Adrenal gland (tissue), 12 donors: Measurements from ENCODE around the gene EMID1. TPM values are rescaled to one million over a fixed set of nuclear protein-coding genes. Genes with fewer than 3 reads are reported as not detected.
A peak's percentile ranks its signal among the peaks of the same experiment; 100 is the strongest.

Experiments
- DNase-seq, 7 donors: peaks; one replicate each; pipeline ENCODE4 v3.0.0-alpha.2; 2019 to 2020
- H3K27ac ChIP-seq, 5 donors: fragments of 200-600 bp; sonication (generic) in 4 of 5; 1 replicate in 3 of 5; 2 replicates in 2 of 5; pipeline versions ENCODE4 v1.5.1 to v1.8.0; 2016 to 2020; ENCODE audit warnings: mild to moderate bottlenecking in 1 of 5
- H3K27me3 ChIP-seq: fragments of 200-600 bp; 2 replicates; pipeline ENCODE4 v1.8.0; 2021
- H3K36me3 ChIP-seq, 2 donors: fragments of 200-600 bp; replicated peaks in 1 of 2; 1 replicate in 1 of 2; 2 replicates in 1 of 2; pipeline versions ENCODE4 v1.5.1 to v1.8.0; 2018 to 2022
- H3K4me1 ChIP-seq, 2 donors: fragments of 200-600 bp; replicated peaks in 1 of 2; 1 replicate in 1 of 2; 2 replicates in 1 of 2; pipeline versions ENCODE4 v1.5.1 to v1.8.0; 2018 to 2021
- H3K4me3 ChIP-seq, 4 donors: fragments of 200-600 bp; sonication (generic) in 3 of 4; one replicate each; pipeline ENCODE4 v1.5.1; 2016 to 2018
- H3K9me3 ChIP-seq, 3 donors: fragments of 200-600 bp; sonication (generic) in 1 of 3; replicated peaks in 1 of 3; 1 replicate in 2 of 3; 2 replicates in 1 of 3; pipeline versions ENCODE4 v1.5.1 to v1.8.0; 2016 to 2021
- POLR2A ChIP-seq, 2 donors: fragments of 450-650 bp; IDR thresholded peaks; one replicate each; pipeline ENCODE4 v1.6.1; 2017; ENCODE audit warnings: antibody characterized with exemption in 2 of 2, mild to moderate bottlenecking in 2 of 2, moderate library complexity in 1 of 2
- WGBS, 4 donors: extraction: QIAGEN DNeasy Blood & Tissue Kit in 2 of 4; methylation state at CpG; one replicate each; pipeline versions ENCODE4 v1.1.5 to v1.1.7; 2013 to 2017; 5-methylcytosine and 5-hydroxymethylcytosine counted together
- intact Hi-C, 2 donors: fragments of 100-400 bp; cut with DNase I; formaldehyde crosslinking; loops; one replicate each; pipeline versions ENCODE4 v1.14.1 to v1.15.0; 2022 to 2023
- polyA plus RNA-seq, 3 donors: library from polyadenylated mRNA; stranded (reverse); fragments of 200-250 nt in 2 of 3; fragments of 350-450 nt in 1 of 3; fragmentation: Illumina TruSeq in 1 of 3; extraction: RNeasy Lipid Tissue Mini Kit (QIAGEN cat#74804) in 1 of 3; gene quantifications; one replicate each; pipeline ENCODE4 v1.2.3, GENCODE V29; 2013 to 2014
- total RNA-seq, 9 donors: library from RNA; depleted of rRNA in 4 of 9; stranded (reverse); fragments of >200 nt in 4 of 9; fragments of 120-200 nt in 1 of 9; fragmentation: NEBNext Ultra II Directional in 1 of 9; extraction: Animal tissue kit (Norgen Biotek cat#: 25700) in 1 of 9; gene quantifications; one replicate each; pipeline versions ENCODE4 v1.1.0 to v1.2.4, GENCODE V29; 2013 to 2023
- TF ChIP-seq, protein P1 (sequence below), 6 experiments: fragments of 450-650 bp in 4 of 6; fragments of 200-600 bp in 2 of 6; sonication (generic) in 1 of 6; IDR thresholded peaks; 1 replicate in 5 of 6; 2 replicates in 1 of 6; pipeline versions ENCODE4 v1.5.1 to v1.8.0; 2016 to 2021; ENCODE audit warnings: antibody characterized with exemption in 6 of 6, mild to moderate bottlenecking in 2 of 6, moderate library complexity in 1 of 6
- donor health status: healthy with polysubstance abuse.
- donor health status: Bipolar disorder and iron deficiency.
- donor health status: DM: yes; HTN: yes; CAD: no.
- donor health status: DM: no; HTN: no; CAD: no.
- donor health status: DM: no; HTN: no; CAD: no.
- donor health status: DM: yes; HTN: yes; CAD: no.

EMID1 gene
- total and polyA plus RNA-seq, 12 donors, result 2.5 to 70.9 (median 38.7) TPM

DNA sequence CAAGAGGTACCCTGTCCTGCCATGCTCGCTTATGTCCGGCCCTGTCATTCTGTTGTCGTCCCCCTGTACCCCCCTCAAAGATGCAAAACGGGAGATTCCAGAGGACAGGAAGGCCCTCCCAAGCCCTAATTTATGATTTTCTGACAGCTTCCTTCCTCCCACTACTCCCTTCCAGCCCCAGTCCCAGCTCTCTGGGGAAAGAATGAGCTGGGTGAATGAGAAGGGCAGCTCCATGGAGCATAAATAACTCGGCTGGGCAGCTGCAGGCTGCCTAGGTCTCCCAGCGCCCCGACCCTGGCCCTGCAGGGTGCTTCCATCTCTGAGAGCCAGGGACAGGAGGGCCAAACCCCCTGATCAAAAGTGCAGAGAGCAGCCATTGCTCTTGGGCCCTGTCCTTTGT, 3.9 kb upstream of the EMID1 start:
- 59 to 68% (median 65%) methylated on average over 6 to 7 of the region's 7 CpGs for WGBS, 4 donors
- Histone ChIP-seq H3K9me3 (no peaks in the 10 kb centered on the region), H3K27me3 (no peaks in the 10 kb centered on the region), H3K4me3 (no peak overlapping the region), H3K27ac (peak overlapping the region in 4 of 5 donors; percentile 20 to 77 (median 52)), H3K36me3 (no peaks in the 10 kb centered on the region), H3K4me1 (peaks cover 0 to 9% of the 10 kb centered on the region in 2 donors)
- peak in 1 of 7 donors; percentile 9 for DNase-seq
- intact Hi-C loops, result no loop called here
- TF ChIP-seq, protein P1, sequence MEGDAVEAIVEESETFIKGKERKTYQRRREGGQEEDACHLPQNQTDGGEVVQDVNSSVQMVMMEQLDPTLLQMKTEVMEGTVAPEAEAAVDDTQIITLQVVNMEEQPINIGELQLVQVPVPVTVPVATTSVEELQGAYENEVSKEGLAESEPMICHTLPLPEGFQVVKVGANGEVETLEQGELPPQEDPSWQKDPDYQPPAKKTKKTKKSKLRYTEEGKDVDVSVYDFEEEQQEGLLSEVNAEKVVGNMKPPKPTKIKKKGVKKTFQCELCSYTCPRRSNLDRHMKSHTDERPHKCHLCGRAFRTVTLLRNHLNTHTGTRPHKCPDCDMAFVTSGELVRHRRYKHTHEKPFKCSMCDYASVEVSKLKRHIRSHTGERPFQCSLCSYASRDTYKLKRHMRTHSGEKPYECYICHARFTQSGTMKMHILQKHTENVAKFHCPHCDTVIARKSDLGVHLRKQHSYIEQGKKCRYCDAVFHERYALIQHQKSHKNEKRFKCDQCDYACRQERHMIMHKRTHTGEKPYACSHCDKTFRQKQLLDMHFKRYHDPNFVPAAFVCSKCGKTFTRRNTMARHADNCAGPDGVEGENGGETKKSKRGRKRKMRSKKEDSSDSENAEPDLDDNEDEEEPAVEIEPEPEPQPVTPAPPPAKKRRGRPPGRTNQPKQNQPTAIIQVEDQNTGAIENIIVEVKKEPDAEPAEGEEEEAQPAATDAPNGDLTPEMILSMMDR (IDR thresholded peaks at IDR 0.05), result no peak
- no peak for TF ChIP-seq POLR2A (IDR thresholded peaks at IDR 0.05)

DNA sequence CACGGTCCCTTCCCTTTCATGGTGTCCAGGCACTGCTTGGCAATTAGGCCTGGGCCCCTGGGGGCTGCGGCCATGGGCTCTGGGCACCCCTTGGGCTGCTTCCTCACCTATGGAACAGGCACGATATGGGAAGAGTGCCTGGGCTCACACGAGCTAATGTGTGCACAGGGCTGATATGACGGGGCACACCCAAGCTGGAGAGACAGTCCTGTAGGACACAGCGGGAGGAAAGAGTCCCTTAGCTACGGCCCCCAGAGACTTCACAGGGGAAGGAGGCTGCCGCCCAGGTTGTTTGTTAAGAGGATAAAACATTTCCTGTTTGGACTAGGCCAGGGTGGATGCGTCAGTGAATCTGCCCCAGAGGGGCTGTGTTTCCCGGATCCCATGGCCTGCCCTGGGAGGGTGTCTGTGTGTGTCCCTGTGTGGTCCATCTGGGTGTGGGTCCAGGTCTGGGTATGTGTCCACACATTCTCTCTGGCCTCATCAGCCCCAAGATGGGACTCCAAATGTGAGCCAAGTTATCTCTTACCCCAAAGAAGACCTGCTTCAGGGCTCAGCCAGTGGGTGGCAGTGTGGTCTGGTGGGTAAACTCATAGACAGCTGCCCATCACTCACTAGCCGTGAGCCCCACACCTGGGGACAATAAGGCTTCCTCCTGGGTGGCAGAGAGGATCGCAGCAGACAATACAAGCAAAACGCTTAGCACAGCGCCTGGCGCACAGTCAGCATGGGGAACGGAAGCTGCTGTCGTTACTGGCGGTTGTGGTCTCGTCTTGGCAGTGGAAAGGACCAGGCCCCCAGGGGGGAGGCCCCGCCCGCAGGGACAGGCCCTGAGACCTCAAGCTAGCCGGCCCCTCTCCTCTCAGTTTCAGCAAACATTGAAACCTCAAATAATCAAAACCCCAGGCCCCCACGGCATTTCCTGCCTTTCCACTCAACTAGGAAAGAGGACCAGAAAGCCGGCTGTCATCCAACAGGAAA, 3.2 kb upstream of the EMID1 start:
- intact Hi-C loops, result no loop called here
- no peaks in the 10 kb centered on the region for H3K9me3 ChIP-seq
- peaks cover 0 to 13% of the 10 kb centered on the region in 2 donors for H3K4me1 ChIP-seq
- DNase-seq, result peak in 4 of 7 donors; percentile 53 to 72 (median 56)
- no peaks in the 10 kb centered on the region for H3K27me3 ChIP-seq
- 39 to 58% (median 44%) methylated on average over 3 to 24 of the region's 24 CpGs for WGBS, 4 donors
- peak overlapping the region in 4 of 5 donors; percentile 20 to 77 (median 52) for H3K27ac ChIP-seq
- H3K36me3 ChIP-seq, result no peaks in the 10 kb centered on the region
- no peak overlapping the region for H3K4me3 ChIP-seq
- TF ChIP-seq POLR2A (IDR thresholded peaks at IDR 0.05), result no peak
- TF ChIP-seq, protein P1 (IDR thresholded peaks at IDR 0.05), result peak in 5 of 6 experiments; percentile 23 to 42 (median 40)

DNA sequence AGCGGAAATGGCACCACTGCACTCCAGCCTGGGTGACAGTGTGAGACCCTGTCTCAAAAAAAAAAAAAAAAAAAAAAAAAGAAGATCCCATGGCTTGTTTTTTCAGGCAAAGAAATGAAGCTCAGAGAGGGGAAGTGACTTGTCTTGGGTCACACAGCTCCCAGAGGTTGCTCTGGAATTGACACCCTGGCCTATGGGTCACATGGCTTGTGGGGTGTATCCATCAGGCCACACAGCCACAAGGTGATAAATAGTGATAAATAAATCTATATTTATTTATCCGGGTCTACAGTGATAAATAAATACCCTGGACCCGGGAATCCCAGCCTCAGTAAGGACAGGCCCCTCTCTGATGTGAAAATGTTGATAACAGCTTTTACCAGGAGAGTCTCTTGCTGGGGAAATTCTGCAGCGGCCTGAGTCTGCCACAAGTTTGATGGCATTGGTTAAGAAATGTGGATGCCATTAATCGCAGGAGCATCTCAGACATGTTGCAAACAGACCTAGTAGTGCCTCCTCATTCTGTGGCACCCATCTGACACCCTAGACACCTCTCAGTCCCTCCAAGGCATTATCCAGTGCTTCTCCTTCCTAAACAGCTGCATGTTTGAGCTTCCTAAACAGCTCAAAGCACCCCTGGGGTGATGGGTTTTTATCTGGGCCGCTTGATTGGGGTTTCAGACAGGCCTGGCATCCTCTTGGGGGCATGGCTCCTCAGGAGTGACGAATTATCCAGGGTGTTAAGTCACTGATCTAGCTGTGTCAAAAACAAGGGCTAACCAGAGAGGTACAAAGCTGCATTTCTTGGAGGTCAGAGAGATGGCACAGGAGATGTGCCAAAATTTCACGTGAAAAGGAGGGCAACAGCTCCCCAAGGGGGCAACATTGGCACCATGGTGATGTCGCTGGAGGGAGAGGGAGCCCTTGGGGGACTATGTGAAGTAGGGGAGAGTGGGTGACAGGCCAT, 1.9 kb upstream of the EMID1 start:
- 69 to 84% (median 76%) methylated on average over 9 of the region's 9 CpGs for WGBS, 4 donors
- Histone ChIP-seq H3K27me3 (no peaks in the 10 kb centered on the region), H3K27ac (peak overlapping the region in 1 of 5 donors; percentile 53), H3K4me1 (peaks cover 3 to 19% of the 10 kb centered on the region in 2 donors), H3K9me3 (no peaks in the 10 kb centered on the region), H3K36me3 (no peaks in the 10 kb centered on the region), H3K4me3 (no peak overlapping the region)
- no peak for TF ChIP-seq POLR2A (IDR thresholded peaks at IDR 0.05)
- TF ChIP-seq, protein P1 (IDR thresholded peaks at IDR 0.05), result no peak
- intact Hi-C loops, result no loop called here
- DNase-seq, result peak in 1 of 7 donors; percentile 2
